Measurements from ENCODE around the gene APOBR.

DNA sequence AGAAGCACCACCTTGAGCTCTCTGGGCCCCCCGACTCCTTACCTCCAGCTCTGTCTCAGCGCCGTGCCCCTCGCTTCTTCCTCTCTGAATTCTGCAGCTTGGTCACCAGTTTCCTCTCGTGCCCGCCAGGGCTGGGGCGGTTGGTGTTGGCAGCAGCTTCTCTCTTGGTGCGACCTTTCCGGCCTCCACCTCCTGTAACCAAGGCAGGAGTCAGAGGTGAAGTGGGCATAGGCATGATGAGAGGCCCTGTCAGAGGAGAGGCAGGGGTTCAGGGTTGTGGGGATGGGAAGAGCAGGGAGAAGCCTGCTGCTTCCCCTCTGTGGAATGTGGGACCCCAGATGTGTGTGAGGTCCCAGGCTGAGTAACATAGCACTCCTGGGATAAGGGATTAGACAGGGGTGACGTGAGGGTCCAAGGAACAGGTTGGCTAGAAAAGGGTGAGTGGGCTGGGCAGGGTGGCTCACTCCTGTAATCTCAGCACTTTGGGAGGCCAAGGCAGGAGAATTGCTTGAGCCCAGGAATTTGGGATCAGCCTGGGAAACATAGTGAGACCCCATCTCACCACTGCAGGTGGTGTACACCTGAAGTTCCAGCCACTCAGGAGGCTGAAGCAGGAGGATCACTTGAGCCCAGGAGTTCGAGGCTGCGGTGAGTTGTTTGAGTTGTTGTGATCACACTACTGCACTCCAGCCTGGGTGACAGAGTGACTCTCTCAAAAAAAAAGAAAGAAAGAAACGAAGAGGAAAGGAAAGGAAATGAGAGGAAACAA lies 43.7 kb downstream of the APOBR start:
- TF ChIP-seq, protein P1, sequence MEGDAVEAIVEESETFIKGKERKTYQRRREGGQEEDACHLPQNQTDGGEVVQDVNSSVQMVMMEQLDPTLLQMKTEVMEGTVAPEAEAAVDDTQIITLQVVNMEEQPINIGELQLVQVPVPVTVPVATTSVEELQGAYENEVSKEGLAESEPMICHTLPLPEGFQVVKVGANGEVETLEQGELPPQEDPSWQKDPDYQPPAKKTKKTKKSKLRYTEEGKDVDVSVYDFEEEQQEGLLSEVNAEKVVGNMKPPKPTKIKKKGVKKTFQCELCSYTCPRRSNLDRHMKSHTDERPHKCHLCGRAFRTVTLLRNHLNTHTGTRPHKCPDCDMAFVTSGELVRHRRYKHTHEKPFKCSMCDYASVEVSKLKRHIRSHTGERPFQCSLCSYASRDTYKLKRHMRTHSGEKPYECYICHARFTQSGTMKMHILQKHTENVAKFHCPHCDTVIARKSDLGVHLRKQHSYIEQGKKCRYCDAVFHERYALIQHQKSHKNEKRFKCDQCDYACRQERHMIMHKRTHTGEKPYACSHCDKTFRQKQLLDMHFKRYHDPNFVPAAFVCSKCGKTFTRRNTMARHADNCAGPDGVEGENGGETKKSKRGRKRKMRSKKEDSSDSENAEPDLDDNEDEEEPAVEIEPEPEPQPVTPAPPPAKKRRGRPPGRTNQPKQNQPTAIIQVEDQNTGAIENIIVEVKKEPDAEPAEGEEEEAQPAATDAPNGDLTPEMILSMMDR (IDR thresholded peaks at IDR 0.05; ENCODE audit: low read depth, low read length, missing input control), result no peak
- TF ChIP-seq, protein P2, sequence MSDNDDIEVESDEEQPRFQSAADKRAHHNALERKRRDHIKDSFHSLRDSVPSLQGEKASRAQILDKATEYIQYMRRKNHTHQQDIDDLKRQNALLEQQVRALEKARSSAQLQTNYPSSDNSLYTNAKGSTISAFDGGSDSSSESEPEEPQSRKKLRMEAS (IDR thresholded peaks at IDR 0.05), result no peak
- no peak for TF ChIP-seq FOXA1 (IDR thresholded peaks at IDR 0.05)
- TF ChIP-seq, protein P3, sequence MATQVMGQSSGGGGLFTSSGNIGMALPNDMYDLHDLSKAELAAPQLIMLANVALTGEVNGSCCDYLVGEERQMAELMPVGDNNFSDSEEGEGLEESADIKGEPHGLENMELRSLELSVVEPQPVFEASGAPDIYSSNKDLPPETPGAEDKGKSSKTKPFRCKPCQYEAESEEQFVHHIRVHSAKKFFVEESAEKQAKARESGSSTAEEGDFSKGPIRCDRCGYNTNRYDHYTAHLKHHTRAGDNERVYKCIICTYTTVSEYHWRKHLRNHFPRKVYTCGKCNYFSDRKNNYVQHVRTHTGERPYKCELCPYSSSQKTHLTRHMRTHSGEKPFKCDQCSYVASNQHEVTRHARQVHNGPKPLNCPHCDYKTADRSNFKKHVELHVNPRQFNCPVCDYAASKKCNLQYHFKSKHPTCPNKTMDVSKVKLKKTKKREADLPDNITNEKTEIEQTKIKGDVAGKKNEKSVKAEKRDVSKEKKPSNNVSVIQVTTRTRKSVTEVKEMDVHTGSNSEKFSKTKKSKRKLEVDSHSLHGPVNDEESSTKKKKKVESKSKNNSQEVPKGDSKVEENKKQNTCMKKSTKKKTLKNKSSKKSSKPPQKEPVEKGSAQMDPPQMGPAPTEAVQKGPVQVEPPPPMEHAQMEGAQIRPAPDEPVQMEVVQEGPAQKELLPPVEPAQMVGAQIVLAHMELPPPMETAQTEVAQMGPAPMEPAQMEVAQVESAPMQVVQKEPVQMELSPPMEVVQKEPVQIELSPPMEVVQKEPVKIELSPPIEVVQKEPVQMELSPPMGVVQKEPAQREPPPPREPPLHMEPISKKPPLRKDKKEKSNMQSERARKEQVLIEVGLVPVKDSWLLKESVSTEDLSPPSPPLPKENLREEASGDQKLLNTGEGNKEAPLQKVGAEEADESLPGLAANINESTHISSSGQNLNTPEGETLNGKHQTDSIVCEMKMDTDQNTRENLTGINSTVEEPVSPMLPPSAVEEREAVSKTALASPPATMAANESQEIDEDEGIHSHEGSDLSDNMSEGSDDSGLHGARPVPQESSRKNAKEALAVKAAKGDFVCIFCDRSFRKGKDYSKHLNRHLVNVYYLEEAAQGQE (IDR thresholded peaks at IDR 0.05), result no peak
- TF ChIP-seq SP1 (IDR thresholded peaks at IDR 0.05), result no peak
- no peak for TF ChIP-seq HNF4A (conservative IDR thresholded peaks at IDR 0.05)
- TF ChIP-seq, protein P4, sequence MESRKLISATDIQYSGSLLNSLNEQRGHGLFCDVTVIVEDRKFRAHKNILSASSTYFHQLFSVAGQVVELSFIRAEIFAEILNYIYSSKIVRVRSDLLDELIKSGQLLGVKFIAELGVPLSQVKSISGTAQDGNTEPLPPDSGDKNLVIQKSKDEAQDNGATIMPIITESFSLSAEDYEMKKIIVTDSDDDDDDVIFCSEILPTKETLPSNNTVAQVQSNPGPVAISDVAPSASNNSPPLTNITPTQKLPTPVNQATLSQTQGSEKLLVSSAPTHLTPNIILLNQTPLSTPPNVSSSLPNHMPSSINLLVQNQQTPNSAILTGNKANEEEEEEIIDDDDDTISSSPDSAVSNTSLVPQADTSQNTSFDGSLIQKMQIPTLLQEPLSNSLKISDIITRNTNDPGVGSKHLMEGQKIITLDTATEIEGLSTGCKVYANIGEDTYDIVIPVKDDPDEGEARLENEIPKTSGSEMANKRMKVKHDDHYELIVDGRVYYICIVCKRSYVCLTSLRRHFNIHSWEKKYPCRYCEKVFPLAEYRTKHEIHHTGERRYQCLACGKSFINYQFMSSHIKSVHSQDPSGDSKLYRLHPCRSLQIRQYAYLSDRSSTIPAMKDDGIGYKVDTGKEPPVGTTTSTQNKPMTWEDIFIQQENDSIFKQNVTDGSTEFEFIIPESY (IDR thresholded peaks at IDR 0.05), result no peak
